AG04450 (cell line): ENCODE measurements around the gene ABHD1. TPM values are rescaled to one million over a fixed set of nuclear protein-coding genes. Genes with fewer than 3 reads are reported as not detected.
"Not testable (repeated sequence)": the region's sequence is repeated elsewhere in the genome, so short reads cannot be mapped to it uniquely, and the experiment has no call there.

Experiments
- CTCF ChIA-PET: fragments of 300-600, 350-600 bp; formaldehyde crosslinking; extraction: SDS; loops from one replicate; lab custom pipeline; 2022; ENCODE audit warnings: antibody characterized with exemption, inconsistent platforms; lab: Charles Lee
- POLR2A ChIA-PET: fragments of 350-600 bp; formaldehyde crosslinking; extraction: SDS; loops from one replicate; lab custom pipeline; 2021; ENCODE audit warnings: antibody characterized with exemption, inconsistent platforms; lab: Yijun Ruan, JAX
- DNase-seq: peaks from one replicate; pipeline ENCODE4 v3.0.0-alpha.2; 2011; ENCODE audit warnings: low read depth, low spot score
- H3K27ac ChIP-seq: one replicate; pipeline ENCODE4 v1.5.1; 2012; ENCODE audit warnings: low read depth, low read length, control low read depth
- H3K27me3 ChIP-seq: one replicate; pipeline ENCODE4 v1.6.0; 2012; ENCODE audit warnings: low read length; ENCODE audit not compliant: control insufficient read depth, insufficient read depth
- H3K4me3 ChIP-seq: 2 replicates; pipeline ENCODE4 v1.5.1; 2011; ENCODE audit warnings: mild to moderate bottlenecking, low read depth, low read length, control low read depth
- H3K9me3 ChIP-seq: 2 replicates; pipeline ENCODE4 v1.5.1; 2012; ENCODE audit warnings: low read length; ENCODE audit not compliant: control insufficient read depth, insufficient read depth
- CTCF ChIP-seq: IDR thresholded peaks from 2 replicates; pipeline ENCODE4 v1.5.1; 2011; ENCODE audit warnings: low read depth, low read length, control low read depth, inconsistent platforms
- polyA plus RNA-seq: library from polyadenylated mRNA; depleted of rRNA; stranded (reverse); fragments of >200 nt; gene quantifications from 2 replicates; pipeline ENCODE4 v1.2.3, GENCODE V29; 2011

ABHD1 gene
- polyA plus RNA-seq, 1 experiment = 0.10 TPM

- Histone ChIP-seq H3K27ac (no peak overlapping the region), H3K27me3 (peaks cover 36% of the 10 kb centered on the region), H3K4me3 (no peak overlapping the region), H3K9me3 (no peaks in the 10 kb centered on the region)
- POLR2A ChIA-PET = interaction anchor here (0.6 kb wide), 1 partner anchor 135 kb away, joined by 4 read pairs; no protein-coding TSS in a partner anchor
- no peak for TF ChIP-seq CTCF
- DNase-seq = no peak
- CTCF ChIA-PET = interaction anchor here (0.6 to 3.6 kb wide), 17 partner anchors 8 to 291 kb away, joined by 3 to 26 read pairs (median 7); partner anchors contain the start of gene PREB
Observed at GRCh38 chr2:27170581-27171337, 47.1 kb downstream of the ABHD1 start.

- no peak for DNase-seq
- no peak for TF ChIP-seq CTCF
- no peak overlapping the region for H3K27ac ChIP-seq
- CTCF ChIA-PET = interaction anchor here (0.6 to 3.6 kb wide), 4 partner anchors 8 to 47 kb away, joined by 5 to 26 read pairs (median 18); no protein-coding TSS in a partner anchor
- POLR2A ChIA-PET = interaction anchor here (0.6 kb wide), 1 partner anchor 134 kb away, joined by 4 read pairs; no protein-coding TSS in a partner anchor
- H3K27me3 ChIP-seq = peaks cover 37% of the 10 kb centered on the region
- no peaks in the 10 kb centered on the region for H3K9me3 ChIP-seq
- H3K4me3 ChIP-seq = no peak overlapping the region
Observed at GRCh38 chr2:27171351-27171848, 47.8 kb downstream of the ABHD1 start.

- H3K4me3 ChIP-seq = no peak overlapping the region
- DNase-seq = no peak
- no peaks in the 10 kb centered on the region for H3K9me3 ChIP-seq
- H3K27me3 ChIP-seq = peaks cover 38% of the 10 kb centered on the region
- POLR2A ChIA-PET = no interaction called here
- TF ChIP-seq CTCF = no peak
- CTCF ChIA-PET = interaction anchor here (1.3 kb wide), 1 partner anchor 17 kb away, joined by 5 read pairs; no protein-coding TSS in a partner anchor
- H3K27ac ChIP-seq = no peak overlapping the region
Observed at GRCh38 chr2:27174638-27175037, 51.0 kb downstream of the ABHD1 start.

GRCh38 chr2:27175330-27175729 is 51.7 kb downstream of the ABHD1 start:
- TF ChIP-seq CTCF = no peak
- POLR2A ChIA-PET = no interaction called here
- Histone ChIP-seq H3K4me3 (no peak overlapping the region), H3K27ac (no peak overlapping the region), H3K9me3 (no peaks in the 10 kb centered on the region), H3K27me3 (peaks cover 35% of the 10 kb centered on the region)
- CTCF ChIA-PET = interaction anchor here (1.3 kb wide), 1 partner anchor 16 kb away, joined by 5 read pairs; no protein-coding TSS in a partner anchor
- no peak for DNase-seq

GRCh38 chr2:27175781-27176180 is 52.2 kb downstream of the ABHD1 start:
- H3K27me3 ChIP-seq = peaks cover 32% of the 10 kb centered on the region
- DNase-seq, H3K27ac ChIP-seq, H3K4me3 ChIP-seq, CTCF ChIA-PET, H3K9me3 ChIP-seq: not testable (repeated sequence)
- POLR2A ChIA-PET = interaction anchor here (0.6 kb wide), 1 partner anchor 98 kb away, joined by 7 read pairs; no protein-coding TSS in a partner anchor
